Subcutaneous abdominal adipose tissue (tissue), 5 donors: Measurements from ENCODE around the gene RASGRF1.

ENCODE experiments used
- H3K27ac ChIP-seq: one replicate; pipeline ENCODE4 v1.7.0; 2013; ENCODE audit warnings: low read depth, mild to moderate bottlenecking, inconsistent platforms, low read length, moderate library complexity
- H3K27me3 ChIP-seq, 5 donors: one replicate each; pipeline ENCODE4 v1.7.0; 2013; ENCODE audit warnings: low read length in 5 of 5, inconsistent platforms in 1 of 5; ENCODE audit not compliant: control insufficient read depth in 5 of 5, insufficient read depth in 4 of 5
- H3K36me3 ChIP-seq, 5 donors: one replicate each; pipeline ENCODE4 v1.7.0; 2013; ENCODE audit warnings: low read length in 5 of 5; ENCODE audit not compliant: control insufficient read depth in 5 of 5, insufficient read depth in 5 of 5
- H3K4me1 ChIP-seq, 5 donors: one replicate each; pipeline ENCODE4 v1.7.0; 2013; ENCODE audit warnings: low read length in 5 of 5, mild to moderate bottlenecking in 3 of 5, moderate library complexity in 1 of 5; ENCODE audit not compliant: control insufficient read depth in 5 of 5, insufficient read depth in 5 of 5
- H3K4me3 ChIP-seq, 5 donors: one replicate each; pipeline ENCODE4 v1.7.0; 2013; ENCODE audit warnings: low read length in 5 of 5, low read depth in 1 of 5
- H3K9ac ChIP-seq, 5 donors: one replicate each; pipeline ENCODE4 v1.7.0; 2013; ENCODE audit warnings: low read length in 5 of 5, mild to moderate bottlenecking in 4 of 5, moderate library complexity in 3 of 5
- H3K9me3 ChIP-seq, 5 donors: one replicate each; pipeline ENCODE4 v1.7.0; 2013; ENCODE audit warnings: low read length in 5 of 5; ENCODE audit not compliant: control insufficient read depth in 5 of 5
- donor health status: healthy.
- donor health status: healthy.
- donor health status: healthy.
- donor health status: healthy.
- donor health status: healthy.

RASGRF1 gene

GRCh38 chr15:78957416-78958093 is 133.0 kb downstream of the RASGRF1 start:
- Histone ChIP-seq H3K9me3 (no peaks in the 10 kb centered on the region), H3K36me3 (no peaks in the 10 kb centered on the region), H3K27me3 (peaks cover 0 to 3% (median 0%) of the 10 kb centered on the region in 5 donors), H3K4me1 (no peaks in the 10 kb centered on the region), H3K9ac (no peak overlapping the region), H3K4me3 (no peak overlapping the region), H3K27ac (no peak overlapping the region)

- H3K36me3 ChIP-seq, result no peaks in the 10 kb centered on the region
- H3K4me3 ChIP-seq, result no peak overlapping the region
- no peak overlapping the region for H3K27ac ChIP-seq
- no peaks in the 10 kb centered on the region for H3K9me3 ChIP-seq
- H3K9ac ChIP-seq, result no peak overlapping the region
- peaks cover 0 to 3% (median 0%) of the 10 kb centered on the region in 5 donors for H3K27me3 ChIP-seq
- peaks cover 0 to 2% (median under 1%) of the 10 kb centered on the region in 5 donors for H3K4me1 ChIP-seq
Measured at GRCh38 chr15:78956937-78957336, 133.6 kb downstream of the RASGRF1 start.

- H3K27ac ChIP-seq, result no peak overlapping the region
- no peaks in the 10 kb centered on the region for H3K36me3 ChIP-seq
Measured at GRCh38 chr15:78955355-78955754, 135.2 kb downstream of the RASGRF1 start.

GRCh38 chr15:78951841-78952238 is 138.7 kb downstream of the RASGRF1 start:
- H3K27me3 ChIP-seq, result no peaks in the 10 kb centered on the region
- no peaks in the 10 kb centered on the region for H3K36me3 ChIP-seq
- H3K4me3 ChIP-seq, result no peak overlapping the region
- H3K27ac ChIP-seq, result peak overlapping the region; percentile 30
- H3K9me3 ChIP-seq, result no peaks in the 10 kb centered on the region
- H3K4me1 ChIP-seq, result peaks cover 0 to 23% (median 6%) of the 10 kb centered on the region in 5 donors
- H3K9ac ChIP-seq, result no peak overlapping the region

More at GRCh38 chr15:78955355-78955754, 135.2 kb downstream of the RASGRF1 start:
- H3K4me1 ChIP-seq, result peaks cover 0 to 16% (median 6%) of the 10 kb centered on the region in 5 donors
- peaks cover 0 to 3% (median 0%) of the 10 kb centered on the region in 5 donors for H3K27me3 ChIP-seq
- no peak overlapping the region for H3K9ac ChIP-seq
- no peak overlapping the region for H3K4me3 ChIP-seq
- H3K9me3 ChIP-seq, result no peaks in the 10 kb centered on the region

- no peaks in the 10 kb centered on the region for H3K9me3 ChIP-seq
- no peaks in the 10 kb centered on the region for H3K36me3 ChIP-seq
- no peak overlapping the region for H3K4me3 ChIP-seq
- peaks cover 0 to 23% (median 6%) of the 10 kb centered on the region in 5 donors for H3K4me1 ChIP-seq
- H3K9ac ChIP-seq, result no peak overlapping the region
- peak overlapping the region; percentile 30 for H3K27ac ChIP-seq
- no peaks in the 10 kb centered on the region for H3K27me3 ChIP-seq
Measured at GRCh38 chr15:78950902-78951840, 139.4 kb downstream of the RASGRF1 start.

- Histone ChIP-seq H3K9ac (no peak overlapping the region), H3K9me3 (no peaks in the 10 kb centered on the region), H3K36me3 (no peaks in the 10 kb centered on the region), H3K27ac (no peak overlapping the region), H3K27me3 (no peaks in the 10 kb centered on the region), H3K4me1 (peaks cover 0 to 23% (median 6%) of the 10 kb centered on the region in 5 donors), H3K4me3 (no peak overlapping the region)
Measured at GRCh38 chr15:78950343-78950742, 140.2 kb downstream of the RASGRF1 start.

GRCh38 chr15:78949461-78949860 is 141.1 kb downstream of the RASGRF1 start:
- no peaks in the 10 kb centered on the region for H3K9me3 ChIP-seq
- H3K4me1 ChIP-seq, result peaks cover 5 to 30% (median 12%) of the 10 kb centered on the region in 5 donors
- H3K4me3 ChIP-seq, result no peak overlapping the region
- H3K9ac ChIP-seq, result no peak overlapping the region
- no peaks in the 10 kb centered on the region for H3K27me3 ChIP-seq
- no peak overlapping the region for H3K27ac ChIP-seq
- H3K36me3 ChIP-seq, result no peaks in the 10 kb centered on the region

GRCh38 chr15:78947506-78947905 is 143.1 kb downstream of the RASGRF1 start:
- Histone ChIP-seq H3K4me1 (peaks cover 8 to 45% (median 21%) of the 10 kb centered on the region in 5 donors), H3K9ac (no peak overlapping the region), H3K36me3 (no peaks in the 10 kb centered on the region), H3K27me3 (peaks cover 0 to 3% (median 0%) of the 10 kb centered on the region in 5 donors), H3K27ac (no peak overlapping the region), H3K4me3 (no peak overlapping the region), H3K9me3 (no peaks in the 10 kb centered on the region)

GRCh38 chr15:78946493-78946892 is 144.1 kb downstream of the RASGRF1 start:
- no peak overlapping the region for H3K9ac ChIP-seq
- H3K9me3 ChIP-seq, result no peaks in the 10 kb centered on the region
- H3K27me3 ChIP-seq, result peaks cover 0 to 3% (median 0%) of the 10 kb centered on the region in 5 donors
- H3K36me3 ChIP-seq, result no peaks in the 10 kb centered on the region
- no peak overlapping the region for H3K4me3 ChIP-seq
- no peak overlapping the region for H3K27ac ChIP-seq
- peaks cover 4 to 39% (median 18%) of the 10 kb centered on the region in 5 donors for H3K4me1 ChIP-seq
